GM21360 (cell line): Measurements from ENCODE around the gene IL17REL.
A peak's percentile ranks its signal among the peaks of the same experiment; 100 is the strongest.
"Not testable (repeated sequence)": the region's sequence is repeated elsewhere in the genome, so short reads cannot be mapped to it uniquely, and the experiment has no call there.

Experiments
- ATAC-seq: cut with Tn5 transposase; IDR thresholded peaks from one replicate; pipeline ENCODE4 v1.9.1; 2021; ENCODE audit warnings: mild to moderate bottlenecking, moderate library complexity; ENCODE audit not compliant: unreplicated experiment

Gene IL17REL

DNA sequence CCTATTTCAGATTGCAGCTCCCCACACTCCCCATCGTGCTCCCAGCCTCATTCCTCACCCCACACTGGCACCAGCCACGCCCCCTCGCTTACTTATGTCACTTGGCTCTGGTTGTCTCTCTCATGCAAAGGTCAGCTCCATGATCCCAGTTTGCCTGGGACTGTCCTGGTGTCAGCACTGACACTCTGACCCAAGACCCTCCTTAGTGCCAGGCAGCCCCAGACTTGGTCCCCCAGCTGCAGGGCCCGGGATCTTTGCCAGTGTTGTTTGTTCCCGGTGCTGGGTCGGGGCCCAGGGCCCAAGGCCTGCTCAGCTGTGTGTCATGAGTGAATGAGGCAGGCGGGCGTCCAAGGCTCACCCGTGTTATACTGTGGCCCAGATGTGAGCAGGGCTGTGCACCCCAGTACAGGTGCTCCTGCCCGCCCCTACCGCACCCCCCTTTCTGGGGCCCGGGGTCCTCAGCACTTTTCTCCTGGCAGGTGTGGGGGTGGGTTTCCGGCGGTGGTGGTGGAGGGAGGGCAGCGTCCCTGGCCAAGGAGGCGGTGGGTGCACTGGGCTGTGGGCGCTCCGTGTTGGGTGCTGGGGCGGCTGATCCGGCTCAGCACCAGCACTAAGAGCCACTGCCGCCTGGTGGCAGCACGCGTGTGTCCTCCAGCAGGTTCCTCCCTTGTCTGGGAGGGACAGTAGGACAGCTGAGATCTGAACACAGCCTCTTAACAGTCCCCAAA, 19.5 kb downstream of the IL17REL start:
- ATAC-seq: no peak

GRCh38 chr22:49991907-49992533, 20.5 kb downstream of the IL17REL start:
- ATAC-seq: no peak

DNA sequence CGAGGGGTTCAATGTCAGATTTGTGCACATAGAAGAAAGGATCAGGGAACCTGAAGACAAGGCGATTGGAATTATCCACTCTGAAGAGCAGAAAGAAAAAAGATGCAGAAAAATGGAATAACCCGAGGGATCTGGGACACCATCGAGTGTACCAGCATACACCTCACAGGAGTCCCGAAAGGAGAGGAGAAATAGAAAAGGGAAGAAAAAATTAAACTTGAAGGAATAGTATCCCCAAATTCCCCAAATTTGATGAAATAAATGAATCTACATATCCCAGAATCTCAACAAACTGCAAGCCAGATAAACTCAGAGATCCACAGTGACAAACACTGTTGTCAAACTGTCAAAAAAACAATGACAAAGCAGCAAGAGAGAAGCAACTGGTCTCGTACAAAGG, 21.4 kb downstream of the IL17REL start:
- ATAC-seq: no peak

GRCh38 chr22:49989826-49990225, 22.7 kb downstream of the IL17REL start:
- not testable (repeated sequence) for ATAC-seq

- ATAC-seq: no peak
Measured at GRCh38 chr22:49986325-49986724, 26.2 kb downstream of the IL17REL start.

DNA sequence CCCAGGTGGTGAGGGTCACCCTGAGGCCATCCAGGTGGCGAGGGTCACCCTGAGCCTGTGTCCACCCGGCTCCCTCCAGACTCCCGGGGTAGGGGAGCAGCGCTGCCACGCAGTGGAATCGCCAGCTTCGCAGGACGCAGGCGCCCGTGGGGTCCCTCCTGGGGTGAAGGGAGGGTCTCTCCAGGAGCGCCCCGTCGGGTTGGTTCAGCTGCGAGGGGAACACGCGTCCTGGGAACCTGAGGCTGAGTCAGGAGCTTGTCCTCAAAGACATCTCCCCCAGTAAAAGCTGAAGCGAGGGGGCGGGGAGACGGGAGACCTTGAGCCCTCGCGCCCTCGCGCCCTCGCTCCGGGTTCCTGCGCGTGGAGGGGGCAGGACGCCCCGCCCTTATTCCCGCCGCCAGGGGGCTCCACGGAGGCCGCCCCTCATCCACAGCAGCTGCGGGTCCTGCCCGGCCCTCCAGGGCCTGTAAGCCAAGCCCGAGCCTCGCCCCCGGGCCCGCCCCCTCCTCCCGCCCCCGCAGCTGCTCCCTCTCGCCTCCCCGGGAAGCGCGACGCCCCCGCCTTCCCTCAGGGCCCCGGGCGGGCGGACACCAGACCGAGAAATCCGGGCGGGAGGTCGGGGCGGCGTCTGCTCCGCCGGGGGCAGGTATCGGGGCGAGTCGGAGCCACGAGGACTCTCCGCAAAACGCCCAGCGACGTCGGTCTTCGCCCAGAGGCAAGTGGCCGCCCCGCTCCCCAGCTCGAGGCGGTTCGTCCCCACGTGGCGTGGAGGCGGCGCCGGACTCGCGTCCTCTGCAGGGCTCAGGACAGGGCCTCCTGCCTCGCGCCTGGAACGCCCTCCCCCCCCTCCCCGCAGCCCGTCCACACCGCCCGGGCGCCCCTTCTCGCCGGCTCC, 29.2 kb downstream of the IL17REL start:
- ATAC-seq: no peak

DNA sequence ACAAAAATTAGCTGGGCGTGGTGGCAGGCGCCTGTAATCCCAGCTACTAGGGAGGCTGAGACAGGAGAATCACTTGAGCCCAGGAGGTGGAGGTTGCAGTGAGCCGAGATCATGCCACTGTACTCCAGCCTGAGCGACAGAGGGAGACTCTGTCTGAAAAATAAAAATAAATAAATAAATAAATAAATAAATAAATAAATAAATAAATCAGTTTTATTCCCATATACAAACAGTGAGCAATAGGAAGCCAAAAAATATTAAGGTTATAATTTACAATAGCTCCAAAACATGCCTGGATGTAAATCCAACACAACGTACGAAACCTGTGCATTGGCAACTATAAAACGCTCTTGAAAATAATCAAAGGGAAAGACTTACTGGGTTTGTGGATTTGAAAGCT, 30.8 kb downstream of the IL17REL start:
- ATAC-seq: not testable (repeated sequence)

DNA sequence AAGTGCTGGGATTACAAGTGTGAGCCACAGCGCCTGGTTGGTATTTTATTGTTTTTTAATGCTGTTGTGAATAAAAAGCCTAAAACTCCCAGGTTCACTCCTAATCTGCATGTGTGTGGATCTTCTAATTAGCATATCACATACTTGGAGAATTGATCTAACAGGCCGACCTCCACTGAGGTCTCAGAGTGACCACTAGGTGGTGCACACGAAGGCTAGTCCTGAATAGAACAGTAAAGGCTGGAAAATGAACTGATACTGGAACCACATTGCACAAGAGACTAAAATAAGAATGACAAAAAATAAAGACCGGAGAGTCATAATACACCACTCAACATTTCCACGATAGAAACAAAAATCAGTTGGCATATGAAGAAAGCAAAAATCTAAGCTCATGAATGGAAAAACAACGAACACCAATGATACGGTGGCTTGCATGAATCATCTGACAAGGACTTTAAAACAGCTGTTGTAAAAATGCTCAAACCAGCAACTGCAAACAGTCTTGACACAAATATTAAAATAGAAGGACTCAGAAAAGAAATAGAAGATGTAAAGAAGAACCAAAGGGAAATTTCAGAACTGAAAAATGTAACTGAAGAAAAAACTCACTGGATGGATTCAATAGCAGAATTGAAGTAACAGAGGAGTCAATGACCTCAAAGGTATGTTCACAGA, 32.8 kb downstream of the IL17REL start:
- ATAC-seq: no peak

DNA sequence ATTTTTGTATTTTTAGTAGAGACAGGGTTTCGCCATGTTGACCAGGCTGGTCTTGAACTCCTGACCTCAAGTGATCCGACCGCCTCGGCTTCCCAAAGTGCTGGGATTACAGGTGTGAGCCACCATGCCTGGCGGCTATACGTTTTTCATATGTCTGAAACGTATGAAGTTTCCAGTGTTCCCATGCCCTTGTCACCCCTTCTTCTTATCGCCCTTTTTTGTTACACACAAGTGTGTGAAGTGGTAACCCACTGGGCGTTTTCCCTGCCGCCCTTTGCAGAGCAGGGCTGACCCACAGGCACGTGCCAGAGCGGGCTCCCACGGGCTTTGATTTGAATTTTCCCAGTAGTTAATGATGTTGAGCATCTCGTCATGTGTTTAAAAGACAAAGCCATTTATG, 35.0 kb downstream of the IL17REL start:
- no peak for ATAC-seq

DNA sequence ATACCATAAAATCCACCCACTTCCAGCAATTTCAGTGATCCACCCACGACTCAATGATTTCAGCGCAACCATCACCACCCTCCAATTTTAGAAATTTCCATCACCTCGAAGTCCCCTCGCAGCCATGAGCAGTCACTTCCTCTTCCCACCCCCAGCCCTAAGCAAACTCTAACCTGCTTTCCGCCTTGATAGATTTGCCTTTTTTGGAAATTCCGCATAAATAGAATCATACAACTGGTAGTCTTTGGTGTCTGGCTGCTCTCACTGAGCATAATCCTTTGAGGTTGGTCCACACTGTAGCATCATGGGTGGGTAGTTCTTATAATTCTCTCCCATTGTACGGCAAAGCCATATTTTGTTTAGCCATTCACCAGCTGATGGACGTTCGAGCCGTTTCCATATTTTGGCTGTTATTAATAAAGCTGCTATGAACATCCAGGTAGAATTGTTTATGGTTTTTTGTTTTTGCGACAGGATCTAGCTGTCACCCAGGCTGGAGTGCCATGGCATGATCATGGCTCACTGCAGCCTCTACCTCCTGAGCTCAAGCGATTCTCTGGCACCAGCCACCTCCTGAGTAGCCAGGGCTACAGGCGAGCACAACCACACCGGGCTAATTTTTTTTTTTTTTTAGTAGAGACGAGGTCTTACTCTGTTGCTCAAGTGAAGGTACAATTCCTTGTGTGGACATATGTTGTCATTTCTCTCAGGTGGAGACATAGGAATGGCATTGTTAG, 36.0 kb downstream of the IL17REL start:
- ATAC-seq: peak; percentile 44

GRCh38 chr22:49975543-49976389, 36.8 kb downstream of the IL17REL start:
- peak; percentile 21 for ATAC-seq

GRCh38 chr22:49973018-49973961, 39.3 kb downstream of the IL17REL start:
- no peak for ATAC-seq

DNA sequence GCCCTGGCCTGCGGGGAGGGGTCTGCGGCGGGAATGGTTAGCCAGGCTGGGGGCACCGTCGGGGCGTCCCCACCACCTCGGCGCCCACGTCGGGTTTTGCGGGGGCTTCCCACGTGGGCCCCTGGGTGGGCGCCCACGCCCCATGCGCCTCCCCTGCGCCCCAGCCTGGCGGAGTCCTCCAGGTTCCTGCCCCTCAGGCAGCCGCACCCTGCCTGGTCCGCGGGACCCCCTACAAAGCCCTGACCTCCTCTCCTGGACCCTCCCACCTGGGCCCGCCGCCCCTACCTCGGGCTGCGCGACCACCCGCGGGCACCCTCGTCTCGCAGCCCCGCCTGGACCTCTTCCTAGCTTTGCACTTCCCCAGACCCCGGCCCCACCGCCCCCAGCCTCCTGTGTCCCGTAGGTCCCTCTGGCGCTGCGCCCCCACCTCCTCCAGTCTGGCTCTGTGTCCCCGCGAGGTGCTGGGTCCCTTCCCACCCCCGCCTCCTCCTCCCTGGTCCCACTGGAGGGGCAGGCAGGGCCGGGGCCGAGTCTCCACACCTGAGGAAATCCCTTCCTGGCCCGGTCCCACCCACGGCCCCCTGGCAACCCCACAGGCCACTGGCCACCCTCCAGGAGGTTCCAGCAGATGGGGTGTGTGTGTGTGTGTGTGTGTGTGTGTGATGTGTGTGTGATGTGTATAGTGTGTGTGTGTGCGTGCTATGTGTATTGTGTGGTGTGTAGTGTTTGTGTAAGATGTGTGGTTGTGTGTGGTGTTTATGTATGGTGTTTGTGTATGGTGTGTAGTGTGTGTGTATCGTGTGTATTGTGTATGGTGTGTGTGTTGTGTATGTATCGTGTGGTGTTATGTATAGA, 40.2 kb downstream of the IL17REL start:
- ATAC-seq: no peak

DNA sequence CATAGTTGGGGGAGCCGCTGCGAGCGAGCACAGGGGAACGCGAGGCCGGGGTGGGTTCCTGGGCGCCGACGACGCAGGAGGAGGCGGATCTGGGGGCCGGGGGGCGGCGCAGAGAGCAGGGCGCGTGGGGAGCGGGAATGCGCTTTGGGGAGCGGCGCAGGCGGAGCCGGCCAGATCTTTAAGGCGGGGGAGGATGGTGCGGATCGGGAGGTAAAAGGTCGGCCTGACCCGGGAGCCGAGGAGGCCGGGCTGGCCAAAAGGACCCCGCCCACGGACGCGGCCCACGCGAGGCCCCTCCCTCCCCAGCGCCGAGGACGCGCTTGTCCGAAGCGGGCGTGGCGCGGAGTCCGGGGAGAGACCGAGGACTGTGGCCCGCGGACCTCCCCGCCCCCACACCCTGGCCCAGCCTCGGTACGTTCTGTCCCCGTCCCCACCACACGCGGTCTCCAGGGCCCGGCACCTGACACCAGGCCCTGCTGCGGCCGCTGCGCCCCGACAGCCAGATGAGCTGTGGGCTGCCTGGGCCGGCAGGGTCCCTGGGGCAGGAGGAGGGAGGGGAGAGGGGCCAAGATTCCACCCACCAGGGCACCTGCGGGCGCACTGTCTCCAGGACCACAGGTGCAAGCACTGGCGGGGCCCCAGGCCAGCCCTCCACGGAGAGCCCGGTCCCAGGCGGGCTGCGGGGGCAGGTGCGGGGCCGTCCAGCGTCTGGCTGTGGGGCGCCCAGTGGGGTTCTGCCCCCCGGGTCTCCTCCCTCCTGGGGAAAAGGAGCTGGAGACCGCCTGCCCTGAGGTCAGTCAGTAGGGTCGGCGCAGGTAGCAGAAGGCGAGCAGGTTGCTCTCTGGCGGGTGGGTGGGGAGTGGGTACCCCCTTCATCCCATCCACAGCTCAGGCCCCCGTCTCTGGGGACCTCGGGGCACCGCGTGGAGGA, 41.1 kb downstream of the IL17REL start:
- peak; percentile 18 for ATAC-seq

GRCh38 chr22:49970528-49971231, 41.9 kb downstream of the IL17REL start:
- peak; percentile 60 for ATAC-seq
